Effector memory CD4-positive, alpha-beta T cell (primary cell): ENCODE results near the gene ALG13.
"Not testable (repeated sequence)": the region's sequence is repeated elsewhere in the genome, so short reads cannot be mapped to it uniquely, and the experiment has no call there.

Experiments
- DNase-seq, 3 donors: peaks; one replicate each; pipeline ENCODE4 v3.0.0-alpha.2; 2020
- H3K27ac ChIP-seq: 2 replicates; pipeline ENCODE4 v1.7.0; 2013; ENCODE audit warnings: mild to moderate bottlenecking, low read length, moderate library complexity; ENCODE audit not compliant: insufficient read depth, poor library complexity, severe bottlenecking
- H3K27me3 ChIP-seq: replicated peaks from 2 replicates; pipeline ENCODE4 v1.7.0; 2013; ENCODE audit warnings: mild to moderate bottlenecking, low read length; ENCODE audit not compliant: insufficient read depth, control insufficient read depth, poor library complexity, severe bottlenecking
- H3K36me3 ChIP-seq: 2 replicates; pipeline ENCODE4 v1.7.0; 2013; ENCODE audit warnings: mild to moderate bottlenecking, low read length, moderate library complexity; ENCODE audit not compliant: control insufficient read depth, insufficient read depth
- H3K4me1 ChIP-seq: 2 replicates; pipeline ENCODE4 v1.7.0; 2013; ENCODE audit warnings: low read length, mild to moderate bottlenecking; ENCODE audit not compliant: control insufficient read depth, insufficient read depth, poor library complexity, severe bottlenecking
- H3K4me3 ChIP-seq: 2 replicates; pipeline ENCODE4 v1.7.0; 2013; ENCODE audit warnings: low read length, low read depth, mild to moderate bottlenecking; ENCODE audit not compliant: insufficient read depth, poor library complexity, severe bottlenecking
- H3K9me3 ChIP-seq: 2 replicates; pipeline ENCODE4 v1.7.0; 2013; ENCODE audit warnings: mild to moderate bottlenecking, low read length, moderate library complexity; ENCODE audit not compliant: control insufficient read depth
- total RNA-seq, 3 donors: gene quantifications; one replicate each; lab custom pipeline; 2026; lab: John Stamatoyannopoulos, UW

Gene ALG13
- total RNA-seq: 60.2 to 85.9 (median 75.7) reads per million in 3 donors

DNA sequence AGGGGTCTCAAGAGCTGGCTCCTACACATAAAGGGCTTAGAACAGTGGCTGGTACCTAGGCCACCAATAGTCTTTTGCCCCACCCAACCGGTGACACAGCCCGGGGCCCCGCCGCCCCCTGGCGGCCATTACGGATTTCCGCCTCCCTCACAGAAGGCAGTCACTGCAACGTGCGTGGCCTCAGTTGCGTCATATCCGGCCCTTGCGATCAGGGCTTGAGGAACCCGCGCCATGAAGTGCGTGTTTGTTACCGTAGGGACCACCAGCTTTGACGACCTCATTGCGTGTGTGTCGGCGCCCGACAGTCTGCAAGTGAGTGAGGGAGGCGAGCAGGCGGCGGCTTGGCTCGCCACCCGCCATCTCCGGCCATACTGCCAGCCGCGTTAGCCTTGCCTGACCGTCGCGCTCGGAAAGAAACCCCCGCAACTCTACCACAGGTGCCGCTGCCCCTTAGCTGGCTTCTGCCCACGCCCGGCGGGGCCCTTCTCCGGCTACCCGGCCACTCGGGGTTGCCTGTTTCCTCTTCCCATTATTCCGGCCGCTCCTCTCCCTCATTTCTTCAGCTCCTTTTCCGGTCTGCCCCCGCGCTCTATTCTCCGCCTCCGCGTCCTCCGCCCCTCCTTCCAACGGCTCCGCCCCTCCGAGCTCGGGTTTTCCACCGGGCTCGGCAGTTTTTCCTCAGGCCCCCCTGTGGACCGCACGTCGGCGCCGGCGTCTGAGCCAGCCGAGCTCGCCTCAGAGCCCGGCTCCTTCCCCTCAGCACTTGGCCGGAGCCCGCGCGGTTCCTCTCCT is at the start of gene ALG13:
ALG13 (plus strand) TSS at position 183 of the 792 bp plus-strand sequence; CDS start at position 232, 49 bp downstream.
- Histone ChIP-seq H3K36me3 (peaks cover 6% of the 10 kb centered on the region), H3K4me1 (peaks cover 3% of the 10 kb centered on the region), H3K27ac (peak within 1 kb of the TSS; percentile 97), H3K27me3 (no peaks in the 10 kb centered on the region), H3K4me3 (peak within 1 kb of the TSS; percentile 74), H3K9me3 (no peaks in the 10 kb centered on the region)
- peak; percentile 78 to 84 (median 82) for DNase-seq

GRCh38 chrX:111634823-111635729 is 45.9 kb upstream of the ALG13 start:
- no peak for DNase-seq
- Histone ChIP-seq H3K27ac (no peak overlapping the region), H3K9me3 (no peaks in the 10 kb centered on the region), H3K4me3 (no peak overlapping the region), H3K4me1 (no peaks in the 10 kb centered on the region), H3K36me3 (no peaks in the 10 kb centered on the region), H3K27me3 (no peaks in the 10 kb centered on the region)

DNA sequence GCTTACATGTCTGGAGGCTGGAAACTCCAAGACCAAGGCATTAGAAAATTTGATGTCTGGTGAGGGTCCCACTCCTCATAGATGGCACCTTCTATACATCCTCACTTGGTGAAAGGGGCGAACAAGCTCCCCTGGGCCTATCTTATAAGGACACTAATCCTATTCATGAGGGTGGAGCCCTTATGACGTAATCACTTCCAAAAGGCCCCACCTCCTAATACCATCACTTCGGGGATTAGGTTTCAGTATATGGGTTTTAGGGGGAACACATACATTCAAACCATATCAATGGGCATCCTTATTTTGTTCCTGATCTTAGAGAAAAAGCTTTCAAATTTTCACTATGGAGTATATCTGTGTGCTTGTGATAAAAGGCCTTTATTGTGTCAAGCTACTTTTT is 39.0 kb upstream of the ALG13 start:
- DNase-seq: no peak
- H3K27ac ChIP-seq: no peak overlapping the region
- no peaks in the 10 kb centered on the region for H3K36me3 ChIP-seq
- H3K9me3 ChIP-seq: no peaks in the 10 kb centered on the region
- H3K27me3 ChIP-seq: no peaks in the 10 kb centered on the region
- no peak overlapping the region for H3K4me3 ChIP-seq
- no peaks in the 10 kb centered on the region for H3K4me1 ChIP-seq

DNA sequence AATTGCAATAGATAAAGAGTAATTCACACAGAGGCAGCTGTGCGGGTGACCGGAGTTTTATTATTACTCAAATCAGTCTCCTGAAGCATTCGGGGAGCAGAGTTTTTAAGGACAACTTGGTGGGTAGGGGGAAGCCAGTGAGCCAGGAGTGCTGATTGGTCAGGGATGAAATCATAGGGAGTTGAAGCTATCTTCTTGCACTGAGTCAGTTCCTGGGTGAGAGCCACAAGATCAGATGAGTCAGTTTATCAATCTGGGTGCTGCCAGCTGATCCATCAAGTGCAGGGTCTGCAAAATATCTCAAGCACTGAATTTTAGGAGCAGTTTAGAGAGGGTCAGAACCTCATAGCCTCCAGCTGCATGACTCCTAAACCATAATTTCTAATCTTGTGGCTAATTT is 35.8 kb upstream of the ALG13 start:
- H3K9me3 ChIP-seq, DNase-seq, H3K4me3 ChIP-seq, H3K4me1 ChIP-seq, H3K36me3 ChIP-seq, H3K27ac ChIP-seq, H3K27me3 ChIP-seq: not testable (repeated sequence)

DNA sequence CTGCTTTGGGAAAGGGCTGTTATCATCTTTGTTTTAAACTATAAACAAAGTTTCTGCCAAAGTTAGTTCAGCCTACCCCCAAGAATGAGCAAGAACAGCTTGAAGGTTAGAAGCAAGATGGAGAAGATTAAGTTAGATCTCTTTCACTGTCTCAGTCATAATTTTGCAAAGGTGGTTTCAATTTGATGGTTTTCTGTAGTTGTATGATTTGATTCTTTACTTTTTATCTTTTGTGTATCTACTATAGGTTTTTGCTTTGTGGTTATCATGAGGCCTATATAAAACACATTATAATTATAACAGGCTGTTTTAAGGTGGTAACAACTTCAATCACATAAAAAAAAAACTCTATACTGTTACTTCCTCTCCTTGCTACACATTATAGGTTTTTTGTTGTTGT is 35.4 kb upstream of the ALG13 start:
- H3K4me1 ChIP-seq: no peaks in the 10 kb centered on the region
- no peak for DNase-seq
- no peaks in the 10 kb centered on the region for H3K9me3 ChIP-seq
- H3K4me3 ChIP-seq: no peak overlapping the region
- H3K36me3 ChIP-seq: no peaks in the 10 kb centered on the region
- H3K27me3 ChIP-seq: no peaks in the 10 kb centered on the region
- H3K27ac ChIP-seq: no peak overlapping the region

DNA sequence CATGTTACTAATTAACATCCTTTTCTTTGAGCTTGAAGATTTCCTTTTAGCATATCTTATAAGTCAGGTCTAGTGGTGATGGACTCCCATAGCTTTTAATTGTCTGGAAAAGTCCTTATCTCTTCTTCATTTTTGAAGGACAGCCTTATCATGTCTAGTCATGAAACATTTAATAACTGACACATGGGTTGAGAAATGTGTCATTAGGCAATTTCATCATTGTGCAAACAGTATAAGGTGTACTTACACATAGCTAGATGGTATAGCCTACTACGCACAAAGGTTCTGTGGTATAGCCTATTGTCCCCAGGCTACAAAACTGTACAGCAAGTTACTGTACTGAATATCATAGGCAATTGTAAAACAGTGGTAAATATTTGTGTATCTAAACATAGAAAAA is 34.5 kb upstream of the ALG13 start:
- no peak for DNase-seq
- Histone ChIP-seq H3K4me3 (no peak overlapping the region), H3K27ac (no peak overlapping the region), H3K27me3 (no peaks in the 10 kb centered on the region), H3K9me3 (no peaks in the 10 kb centered on the region), H3K4me1 (no peaks in the 10 kb centered on the region), H3K36me3 (no peaks in the 10 kb centered on the region)

DNA sequence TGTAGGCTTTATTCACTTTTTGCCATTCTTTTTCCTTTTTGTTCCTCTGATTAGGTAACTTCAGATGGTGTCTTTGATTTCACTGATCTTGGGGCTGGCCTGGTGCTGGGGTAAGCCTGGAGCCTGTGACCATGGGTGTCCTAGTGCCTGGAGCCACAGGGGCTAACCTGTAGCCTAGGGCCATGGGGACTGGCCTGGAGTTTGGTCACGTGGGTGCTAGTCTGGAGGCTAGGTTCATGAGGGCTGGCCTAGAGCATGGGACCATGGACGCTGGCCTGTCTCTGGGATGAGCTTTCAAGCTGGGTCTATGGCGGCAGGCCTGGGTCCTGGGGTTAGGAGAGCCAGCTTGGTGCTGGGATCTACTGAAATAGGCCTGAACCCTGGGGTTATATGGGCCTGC is 32.2 kb upstream of the ALG13 start:
- Histone ChIP-seq H3K4me1 (no peaks in the 10 kb centered on the region), H3K27me3 (no peaks in the 10 kb centered on the region), H3K36me3 (no peaks in the 10 kb centered on the region), H3K4me3 (no peak overlapping the region), H3K9me3 (no peaks in the 10 kb centered on the region), H3K27ac (no peak overlapping the region)
- DNase-seq: no peak

GRCh38 chrX:111649638-111650037 is 31.3 kb upstream of the ALG13 start:
- Histone ChIP-seq H3K4me3 (no peak overlapping the region), H3K27ac (no peak overlapping the region), H3K27me3 (no peaks in the 10 kb centered on the region), H3K4me1 (no peaks in the 10 kb centered on the region), H3K9me3 (no peaks in the 10 kb centered on the region), H3K36me3 (no peaks in the 10 kb centered on the region)
- no peak for DNase-seq

- DNase-seq: no peak
- Histone ChIP-seq H3K27me3 (no peaks in the 10 kb centered on the region), H3K4me1 (no peaks in the 10 kb centered on the region), H3K9me3 (no peaks in the 10 kb centered on the region), H3K36me3 (no peaks in the 10 kb centered on the region), H3K27ac (no peak overlapping the region), H3K4me3 (no peak overlapping the region)
These were observed 30.1 kb upstream of the ALG13 start for GRCh38 chrX:111650845-111651244.

GRCh38 chrX:111652719-111653118 is 28.3 kb upstream of the ALG13 start:
- Histone ChIP-seq H3K27me3 (no peaks in the 10 kb centered on the region), H3K4me3 (no peak overlapping the region), H3K4me1 (no peaks in the 10 kb centered on the region), H3K27ac (no peak overlapping the region), H3K9me3 (no peaks in the 10 kb centered on the region), H3K36me3 (no peaks in the 10 kb centered on the region)
- no peak for DNase-seq
